ENCODE data around the gene RGS8.

DNA sequence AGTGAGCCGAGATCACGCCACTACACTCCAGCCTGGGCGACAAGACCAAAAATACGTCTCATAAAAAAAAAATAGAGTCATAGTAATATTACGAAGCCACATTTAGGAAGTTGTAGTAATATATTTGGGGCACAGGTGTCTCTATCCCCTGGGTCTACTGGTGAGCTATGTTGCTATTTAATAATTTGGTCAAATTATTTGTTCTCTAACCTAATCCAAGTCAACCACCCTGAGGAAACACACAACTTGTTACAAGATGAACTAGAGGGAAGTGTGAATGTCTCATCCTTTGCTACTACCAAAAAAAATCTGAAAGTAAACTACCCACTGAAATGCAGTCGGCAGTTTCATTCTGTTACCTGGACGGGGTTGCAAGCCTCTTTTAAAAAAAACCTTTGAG, 35.3 kb downstream of the RGS8 start:
- TF ChIP-seq POLR2A (IDR thresholded peaks at IDR 0.05; ENCODE audit: low read depth, low read length) (no peak), TAF1 (IDR thresholded peaks at IDR 0.05; ENCODE audit: borderline replicate concordance, low read depth, low read length) (no peak)

All from GM12892 (cell line).